Measurements from ENCODE around the gene UBN2. TPM values are rescaled to one million over a fixed set of nuclear protein-coding genes. Genes with fewer than 3 reads are reported as not detected.

Gene UBN2
- total and polyA plus RNA-seq, 10 of the 15 experiments (the other 5 are each of a cell fraction or from before 2014, with no cell fraction given) = 0.27 to 8.5 (median 2.5) TPM

DNA sequence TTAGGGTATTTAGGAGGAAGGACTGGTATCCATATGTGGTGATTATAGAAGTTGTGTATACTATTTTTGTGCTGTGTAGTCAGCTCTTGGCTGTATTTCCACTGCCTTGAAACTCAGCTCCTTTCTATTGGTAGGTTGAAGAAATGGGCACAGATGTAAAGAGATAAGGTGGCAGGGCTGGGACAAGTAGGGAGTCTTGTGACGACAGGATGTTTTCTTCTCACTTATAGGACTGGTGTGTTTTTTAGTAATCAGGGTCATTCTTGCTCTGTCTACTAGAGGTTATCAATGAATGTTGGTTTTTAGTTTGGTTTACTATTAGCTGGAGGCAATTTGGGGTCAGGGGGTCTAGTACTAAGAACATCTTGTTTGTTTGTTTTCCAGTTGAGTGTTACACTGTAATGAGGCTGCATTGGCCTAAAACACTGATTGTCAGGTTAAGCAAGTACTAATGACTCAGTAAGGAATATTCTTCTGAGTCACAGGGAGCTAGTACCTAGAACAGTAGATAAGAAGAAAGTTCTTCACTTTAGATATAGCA, 11.8 kb downstream of the UBN2 start:
- Histone ChIP-seq H3K4me2 (ENCODE audit: control insufficient read depth, insufficient read depth) (no peak overlapping the region), H4K20me1 (ENCODE audit: control insufficient read depth, insufficient read depth) (no peaks in the 10 kb centered on the region), H3K4me1 (ENCODE audit: control insufficient read depth, insufficient read depth, low read length) (no peaks in the 10 kb centered on the region), H3K36me3 (ENCODE audit: control insufficient read depth in 2 of 2, insufficient read depth in 2 of 2, low read length in 1 of 2) (no peaks in the 10 kb centered on the region; a peak in 3 of 4 replicates), H3K9me3 (replicated peaks; ENCODE audit: control insufficient read depth, insufficient read depth, low read length) (no peaks in the 10 kb centered on the region), H3K79me2 (ENCODE audit: control insufficient read depth, insufficient read depth, low read length) (no peaks in the 10 kb centered on the region), H3K9ac (ENCODE audit: control insufficient read depth, insufficient read depth, low read length) (no peak overlapping the region), H3K4me3 (no peak overlapping the region), H3K27me3 (replicated peaks in 1 of 2; ENCODE audit: control insufficient read depth in 2 of 2, insufficient read depth in 2 of 2, low read length in 1 of 2) (no peaks in the 10 kb centered on the region), H3K27ac (ENCODE audit: control insufficient read depth, insufficient read depth) (no peak overlapping the region), H2AFZ (ENCODE audit: control insufficient read depth, low read depth, low read length) (no peak overlapping the region)
- BruUV-seq (replicated peaks) = no TSS peak
- in situ Hi-C loops (cut with MboI) = no loop called here
- ChIA-PET CTCF (interaction anchor here (0.6 to 1.0 kb wide), 2 partner anchors 27 to 211 kb away, joined by 3 read pairs; no protein-coding TSS in a partner anchor), SMC1A (ENCODE audit: uncharacterized antibody, unreplicated experiment) (no interaction called here), RAD21 (ENCODE audit: unreplicated experiment) (interaction anchor here (0.7 to 0.8 kb wide), 2 partner anchors 8 to 10 kb away, joined by 3 read pairs; no protein-coding TSS in a partner anchor), POLR2A (interaction anchor here (0.5 kb wide), 1 partner anchor 52 kb away, joined by 3 read pairs; no protein-coding TSS in a partner anchor)
- intact Hi-C loops (cut with micrococcal nuclease; ENCODE audit: unreplicated experiment) = no loop called here
- FAIRE-seq (no peak), ATAC-seq (no peak), DNase-seq (ENCODE audit: low read depth, low spot score) (no peak)
- WGBS (ENCODE audit: insufficient coverage, insufficient replicate concordance, low lambda C conversion rate, missing lambda C conversion rate) = 46% methylated on average over 1 of the region's 1 CpG
- TF ChIP-seq, protein P1, sequence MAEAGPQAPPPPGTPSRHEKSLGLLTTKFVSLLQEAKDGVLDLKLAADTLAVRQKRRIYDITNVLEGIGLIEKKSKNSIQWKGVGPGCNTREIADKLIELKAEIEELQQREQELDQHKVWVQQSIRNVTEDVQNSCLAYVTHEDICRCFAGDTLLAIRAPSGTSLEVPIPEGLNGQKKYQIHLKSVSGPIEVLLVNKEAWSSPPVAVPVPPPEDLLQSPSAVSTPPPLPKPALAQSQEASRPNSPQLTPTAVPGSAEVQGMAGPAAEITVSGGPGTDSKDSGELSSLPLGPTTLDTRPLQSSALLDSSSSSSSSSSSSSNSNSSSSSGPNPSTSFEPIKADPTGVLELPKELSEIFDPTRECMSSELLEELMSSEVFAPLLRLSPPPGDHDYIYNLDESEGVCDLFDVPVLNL (IDR thresholded peaks at IDR 0.05; ENCODE audit: low read depth, low read length) = no peak
- no peak for TF ChIP-seq SUPT20H (IDR thresholded peaks at IDR 0.05; ENCODE audit: borderline replicate concordance, control insufficient read depth, low read depth, low read length)
- TF ChIP-seq RELA (IDR thresholded peaks at IDR 0.05; ENCODE audit: borderline replicate concordance, partially characterized antibody) = no peak
- no peak for TF ChIP-seq BHLHE40 (IDR thresholded peaks at IDR 0.05; ENCODE audit: borderline replicate concordance in 1 of 2, low read depth in 2 of 2, low read length in 1 of 2)
- TF ChIP-seq GABPA (IDR thresholded peaks at IDR 0.05; ENCODE audit: low read depth) = no peak
- TF ChIP-seq ZBTB40 (IDR thresholded peaks at IDR 0.05; ENCODE audit: borderline replicate concordance) = no peak
- TF ChIP-seq, protein P2, sequence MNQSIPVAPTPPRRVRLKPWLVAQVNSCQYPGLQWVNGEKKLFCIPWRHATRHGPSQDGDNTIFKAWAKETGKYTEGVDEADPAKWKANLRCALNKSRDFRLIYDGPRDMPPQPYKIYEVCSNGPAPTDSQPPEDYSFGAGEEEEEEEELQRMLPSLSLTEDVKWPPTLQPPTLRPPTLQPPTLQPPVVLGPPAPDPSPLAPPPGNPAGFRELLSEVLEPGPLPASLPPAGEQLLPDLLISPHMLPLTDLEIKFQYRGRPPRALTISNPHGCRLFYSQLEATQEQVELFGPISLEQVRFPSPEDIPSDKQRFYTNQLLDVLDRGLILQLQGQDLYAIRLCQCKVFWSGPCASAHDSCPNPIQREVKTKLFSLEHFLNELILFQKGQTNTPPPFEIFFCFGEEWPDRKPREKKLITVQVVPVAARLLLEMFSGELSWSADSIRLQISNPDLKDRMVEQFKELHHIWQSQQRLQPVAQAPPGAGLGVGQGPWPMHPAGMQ (IDR thresholded peaks at IDR 0.05; ENCODE audit: borderline replicate concordance) = no peak
- TF ChIP-seq ETV6 (conservative IDR thresholded peaks at IDR 0.05 in 1 of 2, IDR thresholded peaks at IDR 0.05 in 1 of 2; ENCODE audit: borderline replicate concordance in 1 of 2, low read depth in 1 of 2) = no peak
- TF ChIP-seq, protein P3, sequence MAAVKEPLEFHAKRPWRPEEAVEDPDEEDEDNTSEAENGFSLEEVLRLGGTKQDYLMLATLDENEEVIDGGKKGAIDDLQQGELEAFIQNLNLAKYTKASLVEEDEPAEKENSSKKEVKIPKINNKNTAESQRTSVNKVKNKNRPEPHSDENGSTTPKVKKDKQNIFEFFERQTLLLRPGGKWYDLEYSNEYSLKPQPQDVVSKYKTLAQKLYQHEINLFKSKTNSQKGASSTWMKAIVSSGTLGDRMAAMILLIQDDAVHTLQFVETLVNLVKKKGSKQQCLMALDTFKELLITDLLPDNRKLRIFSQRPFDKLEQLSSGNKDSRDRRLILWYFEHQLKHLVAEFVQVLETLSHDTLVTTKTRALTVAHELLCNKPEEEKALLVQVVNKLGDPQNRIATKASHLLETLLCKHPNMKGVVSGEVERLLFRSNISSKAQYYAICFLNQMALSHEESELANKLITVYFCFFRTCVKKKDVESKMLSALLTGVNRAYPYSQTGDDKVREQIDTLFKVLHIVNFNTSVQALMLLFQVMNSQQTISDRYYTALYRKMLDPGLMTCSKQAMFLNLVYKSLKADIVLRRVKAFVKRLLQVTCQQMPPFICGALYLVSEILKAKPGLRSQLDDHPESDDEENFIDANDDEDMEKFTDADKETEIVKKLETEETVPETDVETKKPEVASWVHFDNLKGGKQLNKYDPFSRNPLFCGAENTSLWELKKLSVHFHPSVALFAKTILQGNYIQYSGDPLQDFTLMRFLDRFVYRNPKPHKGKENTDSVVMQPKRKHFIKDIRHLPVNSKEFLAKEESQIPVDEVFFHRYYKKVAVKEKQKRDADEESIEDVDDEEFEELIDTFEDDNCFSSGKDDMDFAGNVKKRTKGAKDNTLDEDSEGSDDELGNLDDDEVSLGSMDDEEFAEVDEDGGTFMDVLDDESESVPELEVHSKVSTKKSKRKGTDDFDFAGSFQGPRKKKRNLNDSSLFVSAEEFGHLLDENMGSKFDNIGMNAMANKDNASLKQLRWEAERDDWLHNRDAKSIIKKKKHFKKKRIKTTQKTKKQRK (IDR thresholded peaks at IDR 0.05; ENCODE audit: low read depth, low read length) = no peak
- no peak for TF ChIP-seq JUND (IDR thresholded peaks at IDR 0.05; ENCODE audit: low read depth, low read length)
- no peak for TF ChIP-seq ZBED1 (IDR thresholded peaks at IDR 0.05; ENCODE audit: borderline replicate concordance)
